Right cardiac atrium (tissue), 5 donors: ENCODE results near the gene CAPZB. TPM values are rescaled to one million over a fixed set of nuclear protein-coding genes. Genes with fewer than 3 reads are reported as not detected.
"Not testable (repeated sequence)": the region's sequence is repeated elsewhere in the genome, so short reads cannot be mapped to it uniquely, and the experiment has no call there.

ENCODE experiments used
- ATAC-seq, 2 donors: fragments of 200-7000 bp; cut with Tn5 transposase; one replicate each; pipeline versions ENCODE4 v1.8.0 to v1.9.1; 2020; ENCODE audit warnings: moderate library complexity in 2 of 2, mild to moderate bottlenecking in 1 of 2
- DNase-seq, 3 donors: peaks; one replicate each; pipeline ENCODE4 v3.0.0-alpha.2; 2020
- H3K27ac ChIP-seq: one replicate; pipeline ENCODE4 v1.5.1; 2013; ENCODE audit warnings: mild to moderate bottlenecking, low read length, control low read depth, moderate library complexity
- H3K27me3 ChIP-seq: one replicate; pipeline ENCODE4 v1.6.1; 2013; ENCODE audit not compliant: control insufficient read depth, insufficient read depth
- H3K4me1 ChIP-seq: one replicate; pipeline ENCODE4 v1.6.1; 2013; ENCODE audit warnings: low read length; ENCODE audit not compliant: control insufficient read depth, insufficient read depth
- H3K4me3 ChIP-seq: one replicate; pipeline ENCODE4 v1.5.1; 2013; ENCODE audit warnings: low read length, control low read depth
- H3K9me3 ChIP-seq: one replicate; pipeline ENCODE4 v1.6.1; 2013; ENCODE audit warnings: low read length; ENCODE audit not compliant: control insufficient read depth
- WGBS: extraction: QIAGEN DNeasy Blood & Tissue Kit; methylation state at CpG from one replicate; pipeline ENCODE4 v1.1.7; 2013; 5-methylcytosine and 5-hydroxymethylcytosine counted together
- intact Hi-C, 4 donors: fragments of 100-400 bp; cut with DNase I; formaldehyde crosslinking; loops; one replicate each; pipeline versions ENCODE4 v1.11.0 to v1.14.0; 2022 to 2023
- polyA plus RNA-seq: library from polyadenylated mRNA; stranded (reverse); fragments of 200-250 nt; gene quantifications from one replicate; pipeline ENCODE4 v1.2.3, GENCODE V29; 2013
- total RNA-seq, 4 donors: library from RNA; stranded (reverse); fragmentation: NEBNext Ultra II Directional; extraction: Animal tissue kit (Norgen Biotek cat#: 25700); gene quantifications; one replicate each; pipeline ENCODE4 v1.2.1, GENCODE V29; 2021
- donor health status: healthy with polysubstance abuse.
- donor health status: DM: no; HTN: yes; CAD: no.
- donor health status: DM: no; HTN: no; CAD: no.
- donor health status: DM: no; HTN: yes; CAD: no; lungs with severe emphysema.
- donor health status: DM: yes; HTN: yes; CAD: no.

Gene CAPZB
- total and polyA plus RNA-seq, 5 donors, result 226 to 255 (median 228) TPM

DNA sequence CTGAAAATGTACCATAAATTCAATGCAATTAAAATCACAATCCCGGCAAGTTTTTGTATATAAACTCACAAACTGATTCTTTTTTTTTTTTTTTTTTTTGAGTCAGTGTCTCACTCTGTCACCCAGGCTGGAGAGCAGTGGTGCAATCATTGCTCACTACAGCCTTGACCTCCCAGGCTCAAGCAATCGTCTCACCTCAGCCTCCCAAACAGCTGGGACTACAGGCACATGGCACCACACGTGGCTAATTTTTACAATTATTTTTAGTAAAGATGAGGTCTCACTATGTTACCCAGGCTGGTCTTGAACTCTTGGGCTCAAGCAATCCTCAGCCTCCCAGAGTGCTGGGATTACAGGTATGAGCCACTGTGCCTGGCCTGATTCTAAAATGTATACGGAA lies 12.1 kb upstream of the CAPZB start:
- H3K27me3 ChIP-seq, H3K9me3 ChIP-seq, intact Hi-C loops, DNase-seq, H3K4me1 ChIP-seq, H3K27ac ChIP-seq, ATAC-seq, H3K4me3 ChIP-seq: not testable (repeated sequence)
- 91% methylated on average over 4 of the region's 4 CpGs for WGBS

- Histone ChIP-seq H3K4me1 (peaks cover 4% of the 10 kb centered on the region), H3K27me3 (no peaks in the 10 kb centered on the region), H3K9me3 (no peaks in the 10 kb centered on the region), H3K4me3 (no peak overlapping the region), H3K27ac (no peak overlapping the region)
- DNase-seq (no peak), ATAC-seq (no peak)
- WGBS, result 81% methylated on average over 1 of the region's 1 CpG
- intact Hi-C loops, result no loop called here
Measured at GRCh38 chr1:19496527-19496874, 11.2 kb upstream of the CAPZB start.

DNA sequence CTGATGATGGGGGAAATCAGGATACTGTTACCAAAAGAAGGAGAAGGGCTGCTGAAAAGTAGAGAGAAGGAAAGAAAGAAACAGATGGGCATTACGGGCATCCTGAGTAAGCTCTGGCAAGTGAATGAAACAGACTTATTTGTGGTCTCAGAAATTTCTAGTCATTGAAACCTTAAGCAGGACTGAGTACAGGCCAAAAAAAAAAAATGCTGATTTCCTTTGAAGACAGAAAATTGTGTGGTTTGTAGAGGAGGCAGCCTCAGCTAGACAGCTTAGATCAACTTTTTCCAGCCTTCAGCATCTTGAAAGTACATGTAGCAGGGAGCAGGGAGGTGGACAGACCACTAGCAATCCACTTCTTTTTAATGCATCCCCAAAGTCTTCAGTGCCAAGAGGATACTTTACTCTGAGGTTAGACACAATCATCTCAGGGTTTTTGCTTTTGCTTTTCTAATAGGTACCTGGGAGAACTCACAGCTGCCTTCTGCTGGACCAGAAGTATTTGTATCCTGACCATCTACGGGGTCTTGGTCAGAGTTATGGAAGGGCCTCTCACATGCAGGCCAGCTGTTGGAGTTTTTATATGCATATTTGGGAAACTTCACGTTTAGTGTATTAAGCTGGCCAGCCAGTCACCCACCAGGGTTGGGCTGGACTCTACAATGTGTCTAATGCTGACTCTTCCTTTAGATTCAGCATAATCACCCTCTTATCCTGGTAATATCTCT lies 10.6 kb upstream of the CAPZB start:
- peak overlapping the region; percentile 61 for H3K27ac ChIP-seq
- 39% methylated on average over 3 of the region's 3 CpGs for WGBS
- no peak for DNase-seq
- H3K4me3 ChIP-seq, result no peak overlapping the region
- no peak for ATAC-seq
- peaks cover 4% of the 10 kb centered on the region for H3K4me1 ChIP-seq
- intact Hi-C loops, result no loop called here
- H3K27me3 ChIP-seq, result no peaks in the 10 kb centered on the region
- no peaks in the 10 kb centered on the region for H3K9me3 ChIP-seq

DNA sequence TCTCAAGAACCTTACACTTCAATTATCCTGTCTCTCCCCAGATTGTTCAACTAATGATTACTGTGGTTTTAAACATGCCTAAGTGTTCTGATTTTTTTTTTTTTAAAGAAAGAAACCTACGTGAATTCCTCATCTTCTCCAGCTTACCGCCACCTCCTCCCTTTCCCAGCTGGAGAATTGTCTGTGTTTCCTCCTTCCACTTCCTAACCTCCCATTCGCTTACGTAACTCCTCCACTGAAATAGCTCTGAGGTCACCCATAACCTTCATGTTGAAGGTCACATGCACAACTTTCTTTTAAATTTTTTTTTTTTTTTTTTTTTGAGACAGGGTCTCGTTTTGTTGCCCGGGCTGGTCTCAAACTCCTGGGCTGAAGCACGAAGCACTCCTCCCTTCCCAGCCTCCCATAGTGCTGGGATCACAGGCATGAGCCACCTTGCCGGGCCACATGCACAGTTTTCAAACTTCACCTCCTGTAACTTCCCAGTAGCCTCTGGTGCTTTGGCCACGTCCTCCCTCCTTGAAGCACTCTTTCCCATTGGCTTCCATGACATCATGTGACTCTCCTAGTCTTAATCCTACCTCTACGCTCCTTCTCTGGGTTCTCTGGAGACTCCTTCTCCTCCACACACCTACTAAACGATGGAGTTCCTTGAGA lies 9.8 kb upstream of the CAPZB start:
- intact Hi-C loops, result no loop called here
- ATAC-seq, result peak; percentile 32 to 88
- Histone ChIP-seq H3K9me3 (no peaks in the 10 kb centered on the region), H3K4me1 (peaks cover 4% of the 10 kb centered on the region), H3K27ac (peak overlapping the region; percentile 61), H3K4me3 (no peak overlapping the region), H3K27me3 (no peaks in the 10 kb centered on the region)
- DNase-seq, result no peak
- WGBS, result 61% methylated on average over 11 of the region's 11 CpGs

GRCh38 chr1:19493547-19493946 lies 8.2 kb upstream of the CAPZB start:
- Histone ChIP-seq H3K4me1 (peaks cover 4% of the 10 kb centered on the region), H3K9me3 (no peaks in the 10 kb centered on the region), H3K27me3 (no peaks in the 10 kb centered on the region), H3K4me3 (no peak overlapping the region), H3K27ac (no peak overlapping the region)
- intact Hi-C loops, result no loop called here
- ATAC-seq (no peak), DNase-seq (no peak)
- 99% methylated on average over 2 of the region's 2 CpGs for WGBS

GRCh38 chr1:19489996-19490395 lies 4.7 kb upstream of the CAPZB start:
- DNase-seq (no peak), ATAC-seq (no peak)
- Histone ChIP-seq H3K4me3 (no peak overlapping the region), H3K4me1 (peaks cover 6% of the 10 kb centered on the region), H3K27ac (no peak overlapping the region), H3K27me3 (no peaks in the 10 kb centered on the region), H3K9me3 (no peaks in the 10 kb centered on the region)
- intact Hi-C loops, result loop anchor here (5.0 to 10.0 kb wide), 7 partner anchors 55 to 157 kb away; partner anchors contain the start of gene NBL1 (in 1 of the 4)
- 56% methylated on average over 2 of the region's 2 CpGs for WGBS

GRCh38 chr1:19488136-19488535 lies 2.8 kb upstream of the CAPZB start:
- H3K4me3 ChIP-seq, result no peak overlapping the region
- 80% methylated on average over 7 of the region's 7 CpGs for whole genome bisulfite sequencing
- intact Hi-C loops, result loop anchor here (5.0 to 10.0 kb wide), 7 partner anchors 53 to 159 kb away; partner anchors contain the start of gene NBL1 (in 1 of the 4)
- ATAC-seq (no peak), DNase-seq (no peak)
- no peak overlapping the region for H3K27ac ChIP-seq
- H3K9me3 ChIP-seq, result no peaks in the 10 kb centered on the region
- H3K4me1 ChIP-seq, result peaks cover 13% of the 10 kb centered on the region
- H3K27me3 ChIP-seq, result no peaks in the 10 kb centered on the region

- peak; percentile 36 to 47 for ATAC-seq
- under 1% methylated on average over 28 of the region's 29 CpGs for WGBS
Measured at GRCh38 chr1:19484798-19485361, 459 bp downstream of the CAPZB start.

DNA sequence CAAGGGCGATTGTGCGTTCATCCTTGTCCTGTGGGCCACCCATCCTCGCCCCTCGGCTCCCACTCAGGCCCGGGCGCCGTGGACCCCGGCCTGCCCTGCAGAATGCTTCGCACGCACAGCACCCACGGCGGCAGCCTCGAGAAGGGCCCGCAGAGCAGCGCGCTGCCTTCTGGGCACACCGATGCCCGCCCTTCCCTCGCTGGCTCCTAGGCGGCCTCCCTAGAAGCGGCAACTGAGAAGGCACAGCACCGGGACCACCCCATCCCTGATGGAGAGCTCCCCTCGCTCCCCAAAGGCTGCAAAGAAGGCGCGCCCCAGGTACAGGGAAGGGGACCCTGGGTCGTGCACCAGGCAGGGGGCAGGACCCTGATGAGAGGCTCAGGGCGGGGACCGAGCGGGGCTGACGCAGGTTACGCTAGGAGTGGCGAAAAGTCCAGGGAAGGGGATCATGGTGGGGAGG lies 971 bp downstream of the CAPZB start:
- peak in 1 of 3 donors; percentile 73 for DNase-seq
- peak in 1 of 2 donors; percentile 1 for ATAC-seq
- H3K27me3 ChIP-seq, result no peaks in the 10 kb centered on the region
- peak overlapping the region; percentile 82 for H3K27ac ChIP-seq
- whole genome bisulfite sequencing, result 3% methylated on average over 32 of the region's 32 CpGs
- no peaks in the 10 kb centered on the region for H3K9me3 ChIP-seq
- H3K4me1 ChIP-seq, result peaks cover 29% of the 10 kb centered on the region
- peak overlapping the region; percentile 93 for H3K4me3 ChIP-seq
- intact Hi-C loops, result loop anchor here (10.0 kb wide), 5 partner anchors 50 to 160 kb away; partner anchors contain the start of gene NBL1 (in 1 of the 4)

More at GRCh38 chr1:19484798-19485361, 459 bp downstream of the CAPZB start:
- Histone ChIP-seq H3K27ac (peak overlapping the region; percentile 82), H3K9me3 (no peaks in the 10 kb centered on the region), H3K4me1 (peaks cover 24% of the 10 kb centered on the region), H3K27me3 (no peaks in the 10 kb centered on the region), H3K4me3 (peak overlapping the region; percentile 93)
- intact Hi-C loops, result loop anchor here (5.0 to 10.0 kb wide), 7 partner anchors 50 to 162 kb away; partner anchors contain the start of gene NBL1 (in 1 of the 4)
- no peak for DNase-seq

DNA sequence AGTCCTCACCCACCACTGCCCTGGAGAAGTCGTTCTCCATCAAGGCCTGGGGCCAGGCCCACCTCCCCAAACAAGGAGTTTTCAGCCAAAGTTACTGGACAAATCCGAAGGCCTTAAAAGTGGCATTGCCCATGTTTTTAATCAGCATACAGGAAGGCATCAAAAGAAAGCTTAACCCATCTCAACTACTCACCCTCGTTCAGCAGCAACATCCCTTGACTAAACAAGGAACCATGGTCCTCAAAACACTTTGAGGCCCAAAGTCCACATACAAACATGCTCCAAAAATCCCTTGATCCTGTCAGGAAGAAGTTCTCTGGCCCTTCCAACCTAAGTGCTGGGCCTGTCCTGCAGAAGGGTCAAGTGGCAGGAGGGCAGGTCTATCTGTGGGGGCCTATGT lies 1.6 kb downstream of the CAPZB start:
- 52% methylated on average over 3 of the region's 3 CpGs for WGBS
- no peaks in the 10 kb centered on the region for H3K27me3 ChIP-seq
- intact Hi-C loops, result loop anchor here (10.0 kb wide), 5 partner anchors 49 to 161 kb away; partner anchors contain the start of gene NBL1 (in 1 of the 4)
- no peak overlapping the region for H3K27ac ChIP-seq
- DNase-seq (no peak), ATAC-seq (no peak)
- no peaks in the 10 kb centered on the region for H3K9me3 ChIP-seq
- H3K4me3 ChIP-seq, result peak overlapping the region; percentile 93
- peaks cover 32% of the 10 kb centered on the region for H3K4me1 ChIP-seq

DNA sequence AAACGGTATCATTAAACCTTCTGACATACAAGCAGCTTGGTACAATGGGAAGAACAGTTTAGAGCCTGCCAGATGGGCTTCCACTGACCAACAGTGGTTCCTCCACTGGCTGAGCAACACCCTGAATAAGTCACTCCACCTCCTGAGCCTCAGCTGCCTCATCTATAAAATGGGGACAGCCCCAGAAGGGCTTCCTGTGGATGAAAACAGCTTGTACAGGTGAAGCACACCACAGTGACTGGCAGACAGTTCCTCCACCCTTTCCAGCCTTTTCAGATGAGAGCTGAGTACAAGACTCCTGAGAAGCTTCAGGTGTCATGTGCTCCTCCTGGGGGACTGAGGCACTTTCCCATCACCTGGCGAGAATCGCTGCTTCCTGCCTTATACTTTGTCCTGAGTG lies 2.1 kb downstream of the CAPZB start:
- Histone ChIP-seq H3K27me3 (no peaks in the 10 kb centered on the region), H3K27ac (no peak overlapping the region), H3K4me1 (peaks cover 32% of the 10 kb centered on the region), H3K4me3 (peak overlapping the region; percentile 93), H3K9me3 (no peaks in the 10 kb centered on the region)
- intact Hi-C loops, result loop anchor here (10.0 kb wide), 5 partner anchors 48 to 162 kb away; partner anchors contain the start of gene NBL1 (in 1 of the 4)
- 58% methylated on average over 3 of the region's 3 CpGs for WGBS
- DNase-seq (no peak), ATAC-seq (no peak)
